ENCODE results near the gene TWIST2. TPM values are rescaled to one million over a fixed set of nuclear protein-coding genes. Genes with fewer than 3 reads are reported as not detected.

Gene TWIST2
- polyA plus RNA-seq, 1 experiment, result 15.6 TPM

DNA sequence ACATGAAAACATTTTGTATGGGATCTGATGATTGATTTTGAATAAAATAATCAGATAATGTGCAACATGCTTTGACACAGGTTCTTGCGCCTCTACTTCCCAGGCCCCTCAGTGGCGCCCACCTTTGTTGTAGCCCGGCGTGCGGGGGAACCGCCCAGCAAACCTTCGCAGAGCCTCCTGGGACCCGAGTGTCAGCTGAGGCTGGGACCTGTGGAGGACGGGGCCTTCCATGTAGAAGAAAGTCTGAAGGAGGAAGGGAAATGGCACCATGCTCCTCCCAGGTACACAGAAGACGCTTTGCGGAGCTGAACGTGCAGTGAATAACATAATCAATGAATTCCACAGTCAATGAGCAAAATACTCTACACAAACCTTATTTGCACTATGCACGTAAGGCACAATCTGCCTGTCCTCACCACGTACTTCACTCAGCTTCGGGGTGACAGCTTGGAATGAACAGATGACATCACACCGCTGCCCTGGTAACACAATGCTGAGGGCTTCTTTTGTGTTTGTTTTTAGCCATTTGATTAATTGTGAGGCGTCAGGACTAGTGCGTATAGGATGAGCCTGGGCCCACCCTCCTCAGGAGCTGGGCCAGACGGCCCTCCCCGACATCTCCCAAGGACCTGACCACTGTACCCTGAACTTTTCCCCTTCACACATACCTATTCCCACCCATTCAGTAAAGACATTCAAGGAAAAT lies 78.1 kb downstream of the TWIST2 start:
- no peak overlapping the region for H3K27ac ChIP-seq (ENCODE audit: low read depth, low read length)
- POLR2A ChIA-PET, result interaction anchor here (0.6 kb wide), 1 partner anchor 48 kb away, joined by 4 read pairs; no protein-coding TSS in a partner anchor
- CTCF ChIA-PET, result no interaction called here
- H3K4me3 ChIP-seq (ENCODE audit: low read depth, low read length), result no peak overlapping the region
- no peak for DNase-seq (ENCODE audit: low read depth, low spot score)
- TF ChIP-seq, protein P1, sequence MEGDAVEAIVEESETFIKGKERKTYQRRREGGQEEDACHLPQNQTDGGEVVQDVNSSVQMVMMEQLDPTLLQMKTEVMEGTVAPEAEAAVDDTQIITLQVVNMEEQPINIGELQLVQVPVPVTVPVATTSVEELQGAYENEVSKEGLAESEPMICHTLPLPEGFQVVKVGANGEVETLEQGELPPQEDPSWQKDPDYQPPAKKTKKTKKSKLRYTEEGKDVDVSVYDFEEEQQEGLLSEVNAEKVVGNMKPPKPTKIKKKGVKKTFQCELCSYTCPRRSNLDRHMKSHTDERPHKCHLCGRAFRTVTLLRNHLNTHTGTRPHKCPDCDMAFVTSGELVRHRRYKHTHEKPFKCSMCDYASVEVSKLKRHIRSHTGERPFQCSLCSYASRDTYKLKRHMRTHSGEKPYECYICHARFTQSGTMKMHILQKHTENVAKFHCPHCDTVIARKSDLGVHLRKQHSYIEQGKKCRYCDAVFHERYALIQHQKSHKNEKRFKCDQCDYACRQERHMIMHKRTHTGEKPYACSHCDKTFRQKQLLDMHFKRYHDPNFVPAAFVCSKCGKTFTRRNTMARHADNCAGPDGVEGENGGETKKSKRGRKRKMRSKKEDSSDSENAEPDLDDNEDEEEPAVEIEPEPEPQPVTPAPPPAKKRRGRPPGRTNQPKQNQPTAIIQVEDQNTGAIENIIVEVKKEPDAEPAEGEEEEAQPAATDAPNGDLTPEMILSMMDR (IDR thresholded peaks at IDR 0.05; ENCODE audit: low read depth, low read length), result no peak
- no peaks in the 10 kb centered on the region; the same call in 1 of the 2 replicates for H3K9me3 ChIP-seq (ENCODE audit: control insufficient read depth, insufficient read depth, low read length)
- H3K27me3 ChIP-seq (ENCODE audit: control insufficient read depth, insufficient read depth, low read length), result no peaks in the 10 kb centered on the region

DNA sequence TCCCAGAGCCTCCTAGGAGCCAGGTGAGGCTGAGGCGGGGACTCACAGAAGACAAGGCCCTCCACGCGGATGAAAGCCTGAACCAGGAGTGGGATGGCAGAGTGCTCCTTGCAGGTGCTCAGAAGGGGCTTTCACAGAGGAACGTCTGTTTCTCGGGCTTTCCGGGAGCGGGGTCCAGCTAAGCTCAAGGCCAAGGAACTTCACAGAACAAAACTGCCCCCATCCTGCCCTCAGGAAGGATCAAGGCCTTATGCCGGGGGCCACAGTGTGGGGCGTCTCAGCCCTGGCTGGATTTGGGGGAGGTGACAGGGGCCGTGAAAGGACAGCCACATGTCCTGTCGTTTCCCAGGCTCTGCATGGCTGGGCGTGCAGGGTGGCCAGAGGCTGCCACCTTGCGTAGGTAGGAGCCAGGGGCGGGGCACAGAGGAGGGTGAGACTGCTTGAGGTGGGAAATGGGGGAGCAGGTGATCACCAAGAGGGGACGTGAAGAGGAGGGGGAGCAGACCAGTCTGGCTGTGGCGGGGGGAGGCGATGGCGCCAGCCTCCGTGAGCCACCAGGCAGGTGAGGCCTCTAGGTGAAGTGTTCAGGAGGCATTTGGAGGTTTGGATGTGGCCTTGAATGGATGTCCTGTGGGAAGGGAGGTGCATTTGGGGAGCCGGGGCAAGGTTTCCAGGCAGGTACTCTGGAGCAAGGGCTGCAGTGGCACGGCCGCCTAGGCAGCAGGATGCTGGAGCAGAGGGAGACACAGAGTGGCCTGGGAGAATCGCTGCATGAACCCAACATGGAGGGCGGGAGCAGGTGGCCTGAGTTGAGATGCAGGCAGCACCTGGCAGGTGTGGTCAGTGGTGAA lies 79.1 kb downstream of the TWIST2 start:
- TF ChIP-seq, protein P1 (IDR thresholded peaks at IDR 0.05; ENCODE audit: low read depth, low read length), result no peak
- Histone ChIP-seq H3K27me3 (ENCODE audit: control insufficient read depth, insufficient read depth, low read length) (no peaks in the 10 kb centered on the region), H3K4me3 (ENCODE audit: low read depth, low read length) (no peak overlapping the region), H3K27ac (ENCODE audit: low read depth, low read length) (no peak overlapping the region), H3K9me3 (ENCODE audit: control insufficient read depth, insufficient read depth, low read length) (no peaks in the 10 kb centered on the region; the same call in 1 of the 2 replicates)
- DNase-seq (ENCODE audit: low read depth, low spot score), result no peak
- ChIA-PET POLR2A (no interaction called here), CTCF (no interaction called here)

DNA sequence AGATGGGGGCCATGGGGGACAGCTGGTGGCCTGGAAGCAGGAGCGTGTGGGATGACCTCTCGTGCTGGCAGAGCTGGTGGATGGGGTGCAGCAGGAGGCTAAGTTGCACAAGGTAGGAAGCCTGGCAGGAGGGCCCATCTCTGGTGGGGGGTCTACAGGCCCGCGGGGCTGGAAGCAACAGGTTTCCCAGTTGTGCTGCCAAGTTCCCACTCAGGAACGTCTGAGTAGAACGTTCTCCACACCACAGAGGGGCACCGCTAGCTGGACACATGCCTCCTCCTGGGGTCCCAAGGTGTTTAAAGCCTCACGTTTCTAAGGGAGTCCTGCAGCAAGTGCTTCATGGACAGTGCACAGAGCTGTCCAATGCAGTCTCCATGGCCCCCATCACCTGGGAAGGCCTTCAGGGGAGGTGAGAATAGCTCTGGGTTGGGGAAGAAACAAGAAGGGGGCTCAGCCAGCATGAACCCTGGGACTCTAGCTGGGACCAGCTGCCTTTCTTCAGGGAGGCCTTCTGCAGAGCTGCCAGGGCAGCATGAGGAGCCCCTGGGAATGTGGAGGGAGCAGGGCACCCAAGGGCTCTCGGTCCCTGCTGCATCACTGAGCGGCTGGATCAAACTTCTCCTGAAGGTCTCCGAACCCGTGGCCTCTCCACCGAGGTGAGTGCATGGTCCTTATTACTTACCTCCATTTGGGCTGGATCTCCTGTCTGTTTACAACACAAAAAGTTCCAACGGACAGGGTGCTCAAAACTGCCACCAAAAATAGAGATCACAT lies 80.0 kb downstream of the TWIST2 start:
- no peaks in the 10 kb centered on the region for H3K27me3 ChIP-seq (ENCODE audit: control insufficient read depth, insufficient read depth, low read length)
- TF ChIP-seq, protein P1 (IDR thresholded peaks at IDR 0.05; ENCODE audit: low read depth, low read length), result no peak
- no peaks in the 10 kb centered on the region; the same call in 1 of the 2 replicates for H3K9me3 ChIP-seq (ENCODE audit: control insufficient read depth, insufficient read depth, low read length)
- DNase-seq (ENCODE audit: low read depth, low spot score), result no peak
- no peak overlapping the region for H3K27ac ChIP-seq (ENCODE audit: low read depth, low read length)
- CTCF ChIA-PET, result no interaction called here
- no peak overlapping the region for H3K4me3 ChIP-seq (ENCODE audit: low read depth, low read length)
- POLR2A ChIA-PET, result no interaction called here

DNA sequence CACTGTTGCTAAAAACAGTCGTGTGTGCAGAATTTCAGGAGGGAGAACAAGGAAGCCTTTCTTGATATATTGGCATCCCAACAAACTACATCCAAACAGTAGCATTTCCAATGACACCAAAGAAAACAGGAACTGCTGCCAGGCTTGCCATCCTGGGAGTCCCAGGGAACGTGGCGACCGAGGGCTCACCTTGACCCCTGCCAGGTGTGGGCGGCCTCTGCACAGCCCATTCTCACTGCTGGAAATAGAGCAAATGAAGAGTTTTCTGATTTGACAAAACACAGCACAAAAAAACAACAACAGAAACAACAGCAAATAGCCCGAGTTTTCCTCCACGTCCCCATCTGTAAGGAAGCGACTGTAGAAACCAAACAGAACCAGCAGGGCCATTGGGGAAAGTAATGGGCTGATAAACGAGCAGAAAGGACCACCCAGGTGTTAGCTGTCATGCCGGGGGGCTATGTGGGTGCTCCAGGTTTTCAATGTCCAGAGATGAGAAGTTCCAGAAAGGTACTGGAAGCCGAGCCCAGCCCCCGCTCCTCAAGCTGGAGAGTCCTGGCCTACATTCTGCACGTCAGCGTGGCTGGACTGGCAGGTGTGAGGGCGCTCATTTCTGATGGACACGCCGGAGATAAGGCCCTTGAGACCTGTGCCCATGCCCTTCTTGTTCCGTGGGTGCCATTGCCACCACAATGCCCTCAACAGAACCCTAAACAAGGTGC lies 80.8 kb downstream of the TWIST2 start:
- DNase-seq (ENCODE audit: low read depth, low spot score), result no peak
- ChIA-PET CTCF (no interaction called here), POLR2A (no interaction called here)
- TF ChIP-seq, protein P1 (IDR thresholded peaks at IDR 0.05; ENCODE audit: low read depth, low read length), result no peak
- Histone ChIP-seq H3K9me3 (ENCODE audit: control insufficient read depth, insufficient read depth, low read length) (no peaks in the 10 kb centered on the region; the same call in 1 of the 2 replicates), H3K27me3 (ENCODE audit: control insufficient read depth, insufficient read depth, low read length) (no peaks in the 10 kb centered on the region), H3K4me3 (ENCODE audit: low read depth, low read length) (no peak overlapping the region), H3K27ac (ENCODE audit: low read depth, low read length) (no peak overlapping the region)
